HG03159 (cell line): ENCODE measurements around the gene COIL.
"Not testable (repeated sequence)": the region's sequence is repeated elsewhere in the genome, so short reads cannot be mapped to it uniquely, and the experiment has no call there.

ENCODE experiments used
- ATAC-seq: cut with Tn5 transposase; IDR thresholded peaks from one replicate; pipeline ENCODE4 v1.9.1; 2021; ENCODE audit warnings: mild to moderate bottlenecking, moderate library complexity; ENCODE audit not compliant: unreplicated experiment

Gene COIL

GRCh38 chr17:56979091-56979480, 18.2 kb upstream of the COIL start:
- ATAC-seq = no peak

- peak; percentile 34 for ATAC-seq
These were observed 17.7 kb upstream of the COIL start for GRCh38 chr17:56978441-56979090.

- peak; percentile 83 for ATAC-seq
These were observed 17.0 kb upstream of the COIL start, which contains the start of gene SCPEP1 for GRCh38 chr17:56977673-56978395. Gene SCPEP1, plus strand, starts transcription at chr17:56978131. Its CDS starts 29 bp downstream, at chr17:56978160.

- no peak for ATAC-seq
These were observed 16.2 kb upstream of the COIL start for GRCh38 chr17:56976941-56977608.

- ATAC-seq = no peak
These were observed 14.8 kb upstream of the COIL start for GRCh38 chr17:56975656-56976055.

- no peak for ATAC-seq
These were observed 13.2 kb upstream of the COIL start for GRCh38 chr17:56974055-56974454.

GRCh38 chr17:56973520-56973919, 12.7 kb upstream of the COIL start:
- no peak for ATAC-seq

- no peak for ATAC-seq
These were observed 11.4 kb upstream of the COIL start for GRCh38 chr17:56972111-56972730.

- ATAC-seq = no peak
These were observed 10.1 kb upstream of the COIL start for GRCh38 chr17:56970974-56971373.

GRCh38 chr17:56966338-56966737, 5.5 kb upstream of the COIL start:
- no peak for ATAC-seq

GRCh38 chr17:56965681-56966080, 4.8 kb upstream of the COIL start:
- ATAC-seq = not testable (repeated sequence)

- ATAC-seq = not testable (repeated sequence)
These were observed 4.4 kb upstream of the COIL start for GRCh38 chr17:56965241-56965640.

GRCh38 chr17:56956992-56957391, 3.9 kb downstream of the COIL start:
- no peak for ATAC-seq

- no peak for ATAC-seq
These were observed 11.3 kb downstream of the COIL start for GRCh38 chr17:56949595-56949994.

GRCh38 chr17:56948491-56948890, 12.4 kb downstream of the COIL start:
- no peak for ATAC-seq

GRCh38 chr17:56947741-56948140, 13.1 kb downstream of the COIL start:
- ATAC-seq = no peak

GRCh38 chr17:56945938-56946505, 14.8 kb downstream of the COIL start:
- ATAC-seq = no peak

- ATAC-seq = no peak
These were observed 17.2 kb downstream of the COIL start for GRCh38 chr17:56943505-56944125.

GRCh38 chr17:56939869-56940484, 20.9 kb downstream of the COIL start:
- ATAC-seq = peak; percentile 61

GRCh38 chr17:56938206-56938605, 22.6 kb downstream of the COIL start:
- not testable (repeated sequence) for ATAC-seq
